HG02884 (cell line): ENCODE measurements around the gene ANTXR1.

Experiments
- ATAC-seq: cut with Tn5 transposase; IDR thresholded peaks from one replicate; pipeline ENCODE4 v1.9.1; 2021; ENCODE audit warnings: mild to moderate bottlenecking, moderate library complexity; ENCODE audit not compliant: unreplicated experiment

The ANTXR1 gene

GRCh38 chr2:69070969-69071368, 58.0 kb downstream of the ANTXR1 start:
- no peak for ATAC-seq

- ATAC-seq, result no peak
Measured at GRCh38 chr2:69073928-69074570, 61.1 kb downstream of the ANTXR1 start.

DNA sequence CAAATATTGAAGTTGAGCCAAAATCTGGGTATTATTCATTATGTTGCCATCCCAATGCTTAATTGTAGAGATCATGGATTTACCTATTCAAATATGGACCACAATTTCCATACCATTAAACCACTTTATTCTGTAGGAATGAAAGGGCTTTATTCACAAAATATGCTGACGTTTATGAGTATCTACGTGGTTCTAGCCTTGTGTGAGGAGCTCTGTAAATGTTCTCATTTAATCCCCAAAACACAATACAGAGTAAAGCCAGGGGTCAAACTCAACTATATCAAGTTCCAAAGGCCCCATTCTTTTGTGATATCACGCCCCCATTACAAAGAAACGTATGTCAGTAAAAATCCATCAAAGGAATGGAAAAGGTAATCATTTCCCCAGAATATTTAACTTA, 61.9 kb downstream of the ANTXR1 start:
- no peak for ATAC-seq

DNA sequence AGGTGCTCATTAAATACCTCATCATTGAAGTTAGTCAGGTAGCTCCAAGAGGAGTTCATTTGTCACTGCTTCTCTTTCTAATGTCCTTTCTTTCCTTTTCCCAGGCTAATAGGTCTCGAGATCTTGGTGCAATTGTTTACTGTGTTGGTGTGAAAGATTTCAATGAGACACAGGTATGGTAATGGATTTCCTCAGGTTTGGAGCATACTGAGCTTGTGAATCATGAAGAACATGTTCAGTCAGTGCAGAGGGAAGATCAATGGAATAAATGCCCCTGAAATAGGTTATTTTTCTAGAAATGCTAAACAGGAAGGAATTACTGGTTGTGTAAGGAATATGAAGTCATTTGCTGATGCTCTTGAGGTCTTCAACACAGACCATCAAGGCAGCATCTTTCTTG, 62.5 kb downstream of the ANTXR1 start:
- ATAC-seq, result no peak

DNA sequence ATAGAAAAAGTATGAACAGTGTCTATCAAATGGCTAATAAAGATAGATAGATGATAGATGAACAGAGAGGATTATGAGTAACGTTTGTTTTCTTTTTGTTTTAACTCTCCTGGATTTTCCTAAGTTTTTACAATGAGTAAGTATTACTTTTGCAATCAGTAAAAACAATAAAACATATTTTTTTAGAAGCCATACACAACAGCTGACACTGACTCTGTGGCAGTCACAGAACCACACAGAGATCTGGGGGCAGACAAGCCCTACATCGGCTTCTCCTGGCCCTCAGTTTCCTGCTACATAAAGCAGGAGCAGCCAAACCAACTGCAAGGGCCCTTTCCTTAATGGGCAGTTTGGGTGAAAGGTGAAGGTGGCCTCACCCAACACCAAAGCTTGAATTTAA, 63.6 kb downstream of the ANTXR1 start:
- ATAC-seq, result no peak

DNA sequence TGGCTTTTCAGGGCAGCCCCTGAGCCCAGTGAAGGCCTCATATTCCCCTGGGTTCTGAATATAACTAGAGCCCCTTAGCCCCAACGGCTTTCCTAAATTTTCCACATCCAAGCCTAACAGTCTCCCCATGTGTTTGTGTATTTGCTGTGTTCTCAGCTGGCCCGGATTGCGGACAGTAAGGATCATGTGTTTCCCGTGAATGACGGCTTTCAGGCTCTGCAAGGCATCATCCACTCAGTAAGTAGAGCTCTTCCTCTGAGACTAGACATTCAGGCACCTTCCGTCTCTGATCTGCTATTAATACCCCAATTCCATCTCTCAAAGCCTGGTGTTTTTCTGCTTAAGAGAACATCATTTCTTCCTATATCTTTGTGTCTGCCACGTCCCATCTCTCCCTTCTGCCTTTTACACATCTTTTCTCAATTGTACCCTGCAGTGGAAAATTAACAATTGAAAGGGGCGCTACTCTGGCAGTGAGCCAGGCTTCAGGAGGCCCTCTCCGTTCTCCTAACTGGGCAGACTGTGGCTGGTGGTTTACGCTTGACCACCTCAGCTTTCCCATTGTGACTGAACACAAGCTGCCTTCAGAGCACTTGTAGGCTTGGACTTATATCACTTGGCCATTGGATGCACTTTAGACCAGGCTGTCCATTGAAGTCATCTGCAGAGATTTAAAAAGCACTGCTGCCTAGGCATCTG, 64.4 kb downstream of the ANTXR1 start:
- no peak for ATAC-seq

- no peak for ATAC-seq
Measured at GRCh38 chr2:69080071-69080470, 67.1 kb downstream of the ANTXR1 start.

- ATAC-seq, result no peak
Measured at GRCh38 chr2:69081001-69081580, 68.1 kb downstream of the ANTXR1 start.

GRCh38 chr2:69081757-69082156, 68.8 kb downstream of the ANTXR1 start:
- no peak for ATAC-seq

GRCh38 chr2:69082430-69082997, 69.5 kb downstream of the ANTXR1 start:
- no peak for ATAC-seq

- no peak for ATAC-seq
Measured at GRCh38 chr2:69083235-69083748, 70.3 kb downstream of the ANTXR1 start.

GRCh38 chr2:69084492-69084891, 71.5 kb downstream of the ANTXR1 start:
- no peak for ATAC-seq

DNA sequence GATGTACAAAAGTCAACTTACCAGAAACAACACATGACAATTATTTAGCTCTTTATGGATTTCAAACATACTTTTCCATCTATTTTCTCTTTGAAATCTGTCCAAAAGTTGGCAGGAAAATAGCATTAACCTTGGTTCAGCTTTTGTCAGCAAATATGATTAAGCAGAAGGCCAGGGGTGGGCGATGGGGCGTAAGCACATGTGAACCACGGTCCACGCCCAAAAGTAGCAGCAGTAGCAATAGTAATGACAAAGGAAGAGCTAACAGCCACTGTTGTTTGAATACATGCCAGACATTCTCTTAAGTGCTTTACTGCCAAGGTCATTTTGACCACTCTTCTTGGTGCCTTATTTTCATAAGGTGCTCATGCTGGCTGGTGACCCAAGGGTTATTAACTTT, 73.5 kb downstream of the ANTXR1 start:
- ATAC-seq, result no peak

- no peak for ATAC-seq
Measured at GRCh38 chr2:69087211-69087911, 74.4 kb downstream of the ANTXR1 start.

DNA sequence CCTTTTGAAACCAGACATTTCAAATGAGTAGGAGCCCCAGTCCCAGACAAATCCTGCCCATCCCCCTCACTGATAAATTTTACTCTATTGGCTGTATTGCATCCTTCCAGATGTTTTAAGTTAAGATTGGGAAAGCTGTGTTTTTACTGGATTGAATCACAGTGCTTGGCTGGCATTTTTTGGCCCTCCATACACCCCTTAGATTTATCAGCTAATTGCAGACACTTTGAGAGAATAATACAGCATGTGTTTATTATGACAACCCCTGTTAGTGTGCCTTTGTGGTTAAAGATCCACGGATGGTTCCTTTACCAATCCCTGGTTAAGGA, 74.9 kb downstream of the ANTXR1 start:
- ATAC-seq, result no peak

GRCh38 chr2:69088466-69088865, 75.5 kb downstream of the ANTXR1 start:
- ATAC-seq, result no peak

DNA sequence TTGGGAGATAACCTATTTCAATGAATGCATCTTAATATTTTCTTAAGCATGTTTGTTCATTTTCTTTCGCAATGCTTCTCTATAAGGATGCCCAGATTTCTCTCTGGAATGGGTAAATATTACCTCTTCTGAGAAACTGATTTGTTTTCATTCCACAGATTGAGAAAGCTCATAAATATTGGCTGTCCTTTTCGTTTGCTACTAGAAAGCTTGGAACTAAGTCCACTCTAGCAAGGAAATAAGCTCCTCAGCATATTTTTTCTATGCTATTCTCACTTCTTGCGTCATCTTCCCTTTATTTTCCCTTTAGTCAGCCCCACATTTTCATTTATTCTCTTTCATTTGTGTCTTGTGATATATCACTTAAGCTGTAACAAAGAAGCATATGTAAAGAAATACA, 76.3 kb downstream of the ANTXR1 start:
- no peak for ATAC-seq

GRCh38 chr2:69089998-69090397, 77.0 kb downstream of the ANTXR1 start:
- no peak for ATAC-seq

GRCh38 chr2:69090820-69091219, 77.8 kb downstream of the ANTXR1 start:
- no peak for ATAC-seq

DNA sequence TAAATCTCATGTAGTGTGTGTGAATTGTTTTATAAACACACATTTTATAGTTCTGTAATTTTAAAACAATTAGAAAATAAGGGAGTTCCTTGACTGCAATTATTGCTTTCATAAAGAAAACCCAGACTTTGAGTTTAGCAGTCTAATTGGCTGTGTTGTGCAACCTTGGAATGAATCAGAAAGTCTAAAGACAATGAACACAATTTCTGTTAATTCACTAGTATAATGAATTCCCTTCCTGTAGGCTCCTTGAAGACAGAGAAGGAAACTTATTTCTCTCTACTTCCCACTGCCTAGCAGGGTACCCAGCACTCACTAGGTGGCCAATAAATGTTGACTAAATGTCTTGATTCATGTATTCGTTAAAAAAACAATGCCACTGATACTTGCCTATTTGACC, 79.9 kb downstream of the ANTXR1 start:
- ATAC-seq, result no peak

GRCh38 chr2:69095305-69095704, 82.3 kb downstream of the ANTXR1 start:
- no peak for ATAC-seq
